SH-SY5Y (cell line): ENCODE results near the gene RMP24.

Source experiments
- GATA2 ChIP-seq: IDR thresholded peaks from 2 replicates; pipeline ENCODE4 v1.6.1; 2011; ENCODE audit warnings: mild to moderate bottlenecking, low read depth, low read length
- GATA3 ChIP-seq: IDR thresholded peaks from 2 replicates; pipeline ENCODE4 v1.6.1; 2011; ENCODE audit warnings: low read depth, mild to moderate bottlenecking, low read length, moderate library complexity

DNA sequence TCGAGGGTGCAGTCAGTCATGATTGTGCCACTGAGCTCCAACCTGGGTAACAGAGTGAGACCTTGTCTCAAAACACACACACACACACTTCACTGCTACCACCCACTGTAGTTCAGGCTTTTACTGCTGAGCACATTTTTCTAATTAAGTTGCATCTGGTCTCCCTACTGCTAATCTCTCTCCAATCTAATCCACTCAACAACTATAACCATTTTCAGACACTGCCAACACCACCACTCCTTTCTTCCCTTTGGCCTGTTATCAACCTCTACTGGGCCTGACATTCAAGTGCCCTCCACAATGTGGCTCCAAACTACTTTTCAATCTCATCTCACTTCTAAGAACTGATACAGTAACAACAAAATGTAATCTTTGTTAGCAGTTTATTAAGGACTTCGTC, 44.8 kb downstream of the RMP24 start:
- TF ChIP-seq GATA2, result peak; percentile 99
- TF ChIP-seq GATA3, result peak; percentile 98
